Measurements from ENCODE around the gene CPVL. TPM values are rescaled to one million over a fixed set of nuclear protein-coding genes. Genes with fewer than 3 reads are reported as not detected.

The CPVL gene
- total and polyA plus RNA-seq, 2 experiments from 2014 or later = 31.9 to 37.8 TPM

GRCh38 chr7:29080803-29081202 is 65.5 kb downstream of the CPVL start (continued):
- no peak for TF ChIP-seq STAT1 (IDR thresholded peaks at IDR 0.05; ENCODE audit: unreplicated experiment)
- TF ChIP-seq EZH2phosphoT487 (IDR thresholded peaks at IDR 0.05; ENCODE audit: unreplicated experiment) = no peak
- no peak for TF ChIP-seq CTCF (conservative IDR thresholded peaks at IDR 0.05; ENCODE audit: low read depth in 2 of 2)
- no peak for TF ChIP-seq REST (IDR thresholded peaks at IDR 0.05; ENCODE audit: unreplicated experiment)

- Histone ChIP-seq H3K4me3 (no peak overlapping the region), H3K27me3 (ENCODE audit: insufficient read depth) (no peaks in the 10 kb centered on the region), H4K20me1 (replicated peaks; ENCODE audit: insufficient read depth) (no peaks in the 10 kb centered on the region), H2AFZ (no peak overlapping the region), H3F3A (replicated peaks; ENCODE audit: low read depth) (no peaks in the 10 kb centered on the region), H3K36me3 (ENCODE audit: insufficient read depth) (no peaks in the 10 kb centered on the region), H3K4me1 (ENCODE audit: insufficient read depth) (peaks cover 4% of the 10 kb centered on the region; the same call in 1 of the 2 replicates), H3K27ac (ENCODE audit: low read depth) (no peak overlapping the region), H3K4me2 (no peak overlapping the region), H3K79me2 (replicated peaks; ENCODE audit: insufficient read depth) (no peaks in the 10 kb centered on the region), H3K9me2 (ENCODE audit: insufficient read depth) (no peaks in the 10 kb centered on the region)
- no peaks in the 10 kb centered on the region for H3K36me3 Mint-ChIP-seq (ENCODE audit: low read depth)
- ATAC-seq (no peak), DNase-seq (ENCODE audit: low spot score) (no peak)
- H3K9me3 Mint-ChIP-seq = no peaks in the 10 kb centered on the region
- peaks cover under 1% of the 10 kb centered on the region for H3K27me3 Mint-ChIP-seq (ENCODE audit: insufficient read depth, low read depth, poor library complexity)
- H3K27ac Mint-ChIP-seq = no peak overlapping the region
- H3K4me3 Mint-ChIP-seq = no peak overlapping the region
- H3K4me1 Mint-ChIP-seq = peaks cover 5% of the 10 kb centered on the region
- TF ChIP-seq POLR2AphosphoS5 (IDR thresholded peaks at IDR 0.05; ENCODE audit: low read depth) = no peak
- TF ChIP-seq ZNF114 (CRISPR knock-in tag; IDR thresholded peaks at IDR 0.05) = no peak
- TF ChIP-seq NANOG (IDR thresholded peaks at IDR 0.05; ENCODE audit: borderline replicate concordance) = no peak
- no peak for TF ChIP-seq EZH2phosphoT487 (IDR thresholded peaks at IDR 0.05; ENCODE audit: unreplicated experiment)
- no peak for TF ChIP-seq ZNF331 (CRISPR knock-in tag; IDR thresholded peaks at IDR 0.05; ENCODE audit: low read depth)
- TF ChIP-seq REST (IDR thresholded peaks at IDR 0.05; ENCODE audit: unreplicated experiment) = no peak
- TF ChIP-seq STAT1 (IDR thresholded peaks at IDR 0.05; ENCODE audit: unreplicated experiment) = no peak
Observed at GRCh38 chr7:29078311-29079260, 67.8 kb downstream of the CPVL start.
